ENCODE results near the gene DDAH1.

DNA sequence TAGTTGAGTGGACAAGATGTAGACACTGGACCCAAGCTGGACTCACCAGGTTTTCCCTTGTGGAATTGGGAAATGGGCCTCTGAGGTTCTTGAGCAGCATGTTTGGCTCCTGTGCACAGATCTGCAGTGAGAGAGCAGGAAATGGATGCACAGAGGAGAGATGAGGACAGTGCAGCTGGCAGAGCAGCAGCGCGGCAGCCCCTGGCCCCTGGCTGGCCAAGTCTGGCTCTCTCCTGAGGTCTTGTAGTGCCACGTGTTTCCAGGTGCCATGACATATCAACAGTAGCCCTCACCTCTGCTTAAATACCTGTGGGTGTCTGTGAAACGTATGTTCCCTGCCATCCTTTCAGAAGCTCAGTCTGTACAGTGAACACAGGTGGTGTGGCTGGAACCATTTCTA, 169.3 kb downstream of the DDAH1 start:
- TF ChIP-seq, protein P1, sequence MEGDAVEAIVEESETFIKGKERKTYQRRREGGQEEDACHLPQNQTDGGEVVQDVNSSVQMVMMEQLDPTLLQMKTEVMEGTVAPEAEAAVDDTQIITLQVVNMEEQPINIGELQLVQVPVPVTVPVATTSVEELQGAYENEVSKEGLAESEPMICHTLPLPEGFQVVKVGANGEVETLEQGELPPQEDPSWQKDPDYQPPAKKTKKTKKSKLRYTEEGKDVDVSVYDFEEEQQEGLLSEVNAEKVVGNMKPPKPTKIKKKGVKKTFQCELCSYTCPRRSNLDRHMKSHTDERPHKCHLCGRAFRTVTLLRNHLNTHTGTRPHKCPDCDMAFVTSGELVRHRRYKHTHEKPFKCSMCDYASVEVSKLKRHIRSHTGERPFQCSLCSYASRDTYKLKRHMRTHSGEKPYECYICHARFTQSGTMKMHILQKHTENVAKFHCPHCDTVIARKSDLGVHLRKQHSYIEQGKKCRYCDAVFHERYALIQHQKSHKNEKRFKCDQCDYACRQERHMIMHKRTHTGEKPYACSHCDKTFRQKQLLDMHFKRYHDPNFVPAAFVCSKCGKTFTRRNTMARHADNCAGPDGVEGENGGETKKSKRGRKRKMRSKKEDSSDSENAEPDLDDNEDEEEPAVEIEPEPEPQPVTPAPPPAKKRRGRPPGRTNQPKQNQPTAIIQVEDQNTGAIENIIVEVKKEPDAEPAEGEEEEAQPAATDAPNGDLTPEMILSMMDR (IDR thresholded peaks at IDR 0.05; ENCODE audit: poor library complexity), result no peak
- no peak for TF ChIP-seq EZH2 (IDR thresholded peaks at IDR 0.05; ENCODE audit: borderline replicate concordance)
- no peak for TF ChIP-seq EZH2phosphoT487 (IDR thresholded peaks at IDR 0.05; ENCODE audit: low read depth, severe bottlenecking, unreplicated experiment)
